Stimulated activated CD8-positive, alpha-beta memory T cell treated with anti-CD3 and anti-CD28 coated beads, Interleukin-12 subunit alpha, Interleukin-12 subunit beta, amount 100 ng/mL, for 24 hours (primary cell): ENCODE results near the gene MSH6.
"Not testable (repeated sequence)": the region's sequence is repeated elsewhere in the genome, so short reads cannot be mapped to it uniquely, and the experiment has no call there.

ENCODE experiments used
- DNase-seq: peaks from one replicate; pipeline ENCODE4 v3.0.0-alpha.2; 2020; ENCODE audit errors: extremely low read depth

MSH6 gene

DNA sequence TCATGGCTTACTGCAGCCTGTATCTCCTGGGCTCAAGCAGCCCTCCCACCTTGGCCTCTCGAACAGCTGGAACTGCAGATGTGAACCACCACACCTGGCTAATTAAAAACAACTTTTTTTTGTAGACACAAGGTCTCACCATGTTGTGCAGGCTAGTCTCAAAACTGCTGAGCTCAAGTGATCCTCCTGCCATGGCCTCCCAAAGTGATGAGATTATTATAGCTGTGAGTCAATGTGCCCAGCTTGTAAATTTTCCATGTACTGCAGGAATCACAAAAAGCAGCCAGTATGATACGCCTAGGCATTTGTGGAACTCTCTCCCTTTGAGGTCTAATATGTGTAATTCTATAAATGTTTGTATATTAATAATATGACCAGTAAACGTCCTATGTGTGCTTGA is 59.9 kb downstream of the MSH6 start:
- DNase-seq: no peak

DNA sequence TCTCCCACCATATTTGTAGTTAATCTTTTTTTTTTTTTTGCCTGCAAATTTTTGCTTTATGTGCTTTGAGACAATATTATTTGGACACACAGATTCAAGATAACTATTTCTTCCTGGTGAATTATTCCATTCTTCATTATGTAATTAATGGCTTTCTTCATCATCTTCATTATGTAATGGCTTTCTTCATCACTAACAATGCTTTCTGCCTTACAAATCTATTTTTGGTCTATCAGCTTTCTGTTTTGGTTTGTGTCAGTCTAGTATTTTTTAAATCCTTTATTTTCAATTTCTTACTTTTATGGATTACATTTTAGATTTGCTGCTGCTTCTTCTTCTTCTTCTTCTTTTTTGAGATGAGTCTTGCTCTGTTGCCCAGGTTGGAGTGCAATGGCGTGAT is 60.5 kb downstream of the MSH6 start:
- no peak for DNase-seq

DNA sequence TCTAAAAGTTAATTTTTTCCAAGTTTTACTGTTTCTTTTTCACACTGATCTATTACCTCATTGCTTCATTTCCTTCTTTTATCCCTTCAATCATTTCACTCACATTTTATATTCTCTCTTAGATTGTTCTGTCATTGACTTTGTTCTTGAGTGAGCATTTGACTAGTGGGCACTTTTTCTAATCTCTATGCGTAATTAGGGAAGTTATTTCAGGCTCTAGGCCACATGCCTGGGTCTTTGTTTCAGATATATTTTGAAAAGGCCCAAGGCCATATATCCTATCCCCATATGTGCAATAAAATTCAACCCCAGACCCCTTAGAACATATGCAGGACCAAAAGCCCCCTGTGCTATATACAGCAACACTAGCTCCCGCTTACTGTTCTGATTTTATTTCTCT is 61.2 kb downstream of the MSH6 start:
- DNase-seq: no peak

DNA sequence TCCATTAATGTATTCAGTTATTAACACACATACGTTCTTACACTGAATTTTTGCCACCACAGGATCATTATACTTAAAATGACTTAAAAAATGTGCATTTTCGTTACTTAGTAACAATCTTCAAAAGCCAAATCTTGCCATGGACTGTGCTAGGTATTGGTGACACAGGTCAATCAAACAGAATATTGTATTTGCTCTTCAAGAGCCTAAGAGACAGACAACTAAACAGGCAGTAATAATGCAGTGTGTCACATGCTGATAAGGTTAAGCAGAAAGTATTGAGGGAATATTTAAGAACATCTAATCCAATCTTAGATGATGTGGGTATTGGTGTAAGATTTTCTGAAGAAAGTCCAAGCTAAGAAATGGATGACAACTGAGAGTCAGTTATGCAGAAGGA is 66.4 kb downstream of the MSH6 start:
- no peak for DNase-seq

DNA sequence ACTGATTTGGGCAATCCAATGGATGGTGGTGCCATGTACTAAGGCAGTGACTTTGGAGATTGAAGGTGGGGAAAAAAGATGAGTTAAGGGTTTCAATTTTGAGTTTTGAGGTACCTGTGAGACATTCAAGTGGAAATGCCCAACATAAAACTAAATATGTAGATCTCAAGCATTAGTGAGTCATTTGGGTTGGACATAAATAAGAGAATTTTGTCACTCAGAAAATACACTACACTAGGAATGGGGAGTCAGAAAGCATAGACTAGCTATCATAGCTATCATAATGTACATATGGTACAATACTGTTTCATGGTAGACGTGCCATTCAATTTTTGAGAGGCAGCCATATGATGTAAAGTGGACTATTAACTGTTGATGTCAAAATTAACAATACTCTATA is 67.3 kb downstream of the MSH6 start:
- no peak for DNase-seq

DNA sequence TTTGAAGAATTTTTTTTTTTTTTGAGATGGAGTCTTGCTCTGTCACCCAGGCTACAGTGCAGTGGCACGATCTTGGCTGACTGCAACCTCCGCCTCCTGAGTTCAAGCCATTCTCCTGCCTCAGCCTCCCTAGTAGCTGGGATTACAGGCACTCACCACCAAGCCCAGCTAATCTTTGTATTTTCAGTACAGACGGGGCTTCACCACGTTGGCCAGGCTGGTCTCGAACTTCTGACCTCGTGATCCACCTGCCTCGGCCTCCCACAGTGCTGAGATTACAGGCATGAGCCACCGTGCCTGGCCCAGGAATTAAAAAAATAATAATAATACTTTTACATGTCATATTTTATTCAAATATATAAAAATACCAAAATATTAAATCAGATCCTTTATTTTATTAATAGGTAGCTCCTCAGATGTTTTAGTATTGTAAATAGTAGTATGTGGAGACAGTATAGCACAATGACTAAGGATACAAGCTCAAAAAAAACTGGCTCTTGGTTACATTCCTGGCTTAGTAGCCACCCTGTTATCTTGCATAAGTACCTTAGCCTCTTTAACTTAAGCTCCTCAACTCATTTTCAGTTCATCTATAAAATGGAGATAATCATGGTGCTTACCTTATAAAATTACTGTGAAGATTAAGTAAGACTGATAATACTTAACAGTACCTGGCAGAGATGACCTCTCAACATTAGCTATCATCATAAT is 70.3 kb downstream of the MSH6 start:
- DNase-seq: not testable (repeated sequence)
